ENCODE data around the gene CLN3. TPM values are rescaled to one million over a fixed set of nuclear protein-coding genes. Genes with fewer than 3 reads are reported as not detected.

The CLN3 gene
- total and polyA plus RNA-seq, 2 of the 13 experiments (the other 11 are each of a cell fraction or from before 2014, with no cell fraction given): 23.4 to 46.8 TPM

- peak; percentile 21; the same call in 1 of the 2 replicates for TF ChIP-seq FOXO1 (CRISPR knock-in tag; IDR thresholded peaks at IDR 0.05)
- TF ChIP-seq MTF1 (CRISPR knock-in tag; IDR thresholded peaks at IDR 0.05): no peak
- 0 out of 2 replicates have a peak, but pooled peaks have one; percentile 33 for TF ChIP-seq ZNF3 (CRISPR knock-in tag; IDR thresholded peaks at IDR 0.05)
- TF ChIP-seq CTCF (CRISPR knock-in tag; IDR thresholded peaks at IDR 0.05): no peak; the same call in 1 of the 2 replicates
- TF ChIP-seq HNF4G (IDR thresholded peaks at IDR 0.05; ENCODE audit: borderline replicate concordance, low read depth, low read length): peak; percentile 28; the same call in 1 of the 2 replicates
- TF ChIP-seq HNF4G (CRISPR knock-in tag; IDR thresholded peaks at IDR 0.05; ENCODE audit: borderline replicate concordance, low read depth): no peak
- no peak for TF ChIP-seq ISX (CRISPR knock-in tag; conservative IDR thresholded peaks at IDR 0.05)
- TF ChIP-seq ETV6 (CRISPR knock-in tag; conservative IDR thresholded peaks at IDR 0.05): no peak
- TF ChIP-seq ARID5B (CRISPR knock-in tag; IDR thresholded peaks at IDR 0.05): peak; percentile 58
- TF ChIP-seq ZNF501 (CRISPR knock-in tag; IDR thresholded peaks at IDR 0.05): peak; percentile 79; the same call in 1 of the 2 replicates
- peak; percentile 95 for TF ChIP-seq ZFX (CRISPR knock-in tag; IDR thresholded peaks at IDR 0.05; ENCODE audit: low read depth)
- TF ChIP-seq GABPA (IDR thresholded peaks at IDR 0.05; ENCODE audit: low read depth, low read length): peak; percentile 33; the same call in 1 of the 2 replicates
- peak; percentile 89 for TF ChIP-seq GABPA (CRISPR knock-in tag; IDR thresholded peaks at IDR 0.05; ENCODE audit: low read depth)
- TF ChIP-seq ZNF260 (CRISPR knock-in tag; IDR thresholded peaks at IDR 0.05; ENCODE audit: borderline replicate concordance, low read depth): no peak
- TF ChIP-seq, protein P1, sequence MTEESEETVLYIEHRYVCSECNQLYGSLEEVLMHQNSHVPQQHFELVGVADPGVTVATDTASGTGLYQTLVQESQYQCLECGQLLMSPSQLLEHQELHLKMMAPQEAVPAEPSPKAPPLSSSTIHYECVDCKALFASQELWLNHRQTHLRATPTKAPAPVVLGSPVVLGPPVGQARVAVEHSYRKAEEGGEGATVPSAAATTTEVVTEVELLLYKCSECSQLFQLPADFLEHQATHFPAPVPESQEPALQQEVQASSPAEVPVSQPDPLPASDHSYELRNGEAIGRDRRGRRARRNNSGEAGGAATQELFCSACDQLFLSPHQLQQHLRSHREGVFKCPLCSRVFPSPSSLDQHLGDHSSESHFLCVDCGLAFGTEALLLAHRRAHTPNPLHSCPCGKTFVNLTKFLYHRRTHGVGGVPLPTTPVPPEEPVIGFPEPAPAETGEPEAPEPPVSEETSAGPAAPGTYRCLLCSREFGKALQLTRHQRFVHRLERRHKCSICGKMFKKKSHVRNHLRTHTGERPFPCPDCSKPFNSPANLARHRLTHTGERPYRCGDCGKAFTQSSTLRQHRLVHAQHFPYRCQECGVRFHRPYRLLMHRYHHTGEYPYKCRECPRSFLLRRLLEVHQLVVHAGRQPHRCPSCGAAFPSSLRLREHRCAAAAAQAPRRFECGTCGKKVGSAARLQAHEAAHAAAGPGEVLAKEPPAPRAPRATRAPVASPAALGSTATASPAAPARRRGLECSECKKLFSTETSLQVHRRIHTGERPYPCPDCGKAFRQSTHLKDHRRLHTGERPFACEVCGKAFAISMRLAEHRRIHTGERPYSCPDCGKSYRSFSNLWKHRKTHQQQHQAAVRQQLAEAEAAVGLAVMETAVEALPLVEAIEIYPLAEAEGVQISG (CRISPR knock-in tag; IDR thresholded peaks at IDR 0.05): peak; percentile 94
- TF ChIP-seq FOXJ3 (CRISPR knock-in tag; IDR thresholded peaks at IDR 0.05; ENCODE audit: borderline replicate concordance): no peak
- TF ChIP-seq ZNF841 (CRISPR knock-in tag; IDR thresholded peaks at IDR 0.05; ENCODE audit: borderline replicate concordance): no peak
- no peak for TF ChIP-seq MBD4 (IDR thresholded peaks at IDR 0.05; ENCODE audit: borderline replicate concordance, low read length)
- TF ChIP-seq, protein P2, sequence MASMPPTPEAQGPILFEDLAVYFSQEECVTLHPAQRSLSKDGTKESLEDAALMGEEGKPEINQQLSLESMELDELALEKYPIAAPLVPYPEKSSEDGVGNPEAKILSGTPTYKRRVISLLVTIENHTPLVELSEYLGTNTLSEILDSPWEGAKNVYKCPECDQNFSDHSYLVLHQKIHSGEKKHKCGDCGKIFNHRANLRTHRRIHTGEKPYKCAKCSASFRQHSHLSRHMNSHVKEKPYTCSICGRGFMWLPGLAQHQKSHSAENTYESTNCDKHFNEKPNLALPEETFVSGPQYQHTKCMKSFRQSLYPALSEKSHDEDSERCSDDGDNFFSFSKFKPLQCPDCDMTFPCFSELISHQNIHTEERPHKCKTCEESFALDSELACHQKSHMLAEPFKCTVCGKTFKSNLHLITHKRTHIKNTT (CRISPR knock-in tag; IDR thresholded peaks at IDR 0.05): no peak
- TF ChIP-seq GLI4 (CRISPR knock-in tag; IDR thresholded peaks at IDR 0.05; ENCODE audit: borderline replicate concordance): 0 out of 2 replicates have a peak, but pooled peaks have one; percentile 70
- no peak for TF ChIP-seq CCAR2 (optimal IDR thresholded peaks at IDR 0.05; ENCODE audit: low read depth, low read length)
- no peak for TF ChIP-seq MZF1 (CRISPR knock-in tag; IDR thresholded peaks at IDR 0.05; ENCODE audit: borderline replicate concordance)
Observed at GRCh38 chr16:28491970-28492474, at the start of gene CLN3 (continued).

Measured in HepG2 (cell line).